Stomach (tissue), 9 donors: Measurements from ENCODE around the gene GABRR2. TPM values are rescaled to one million over a fixed set of nuclear protein-coding genes. Genes with fewer than 3 reads are reported as not detected.
A peak's percentile ranks its signal among the peaks of the same experiment; 100 is the strongest.

ENCODE experiments used
- DNase-seq, 2 donors: peaks; one replicate each; pipeline versions ENCODE4 v3.0.0 to v3.0.0-alpha.2; 2013 to 2019
- H3K27ac ChIP-seq, 5 donors: fragments of 200-600 bp in 4 of 5; sonication (generic) in 4 of 5; one replicate each; pipeline ENCODE4 v1.5.1; 2013 to 2019; ENCODE audit warnings: mild to moderate bottlenecking in 1 of 5, moderate library complexity in 1 of 5
- H3K27me3 ChIP-seq, 3 donors: fragments of 200-600 bp; sonication (generic); one replicate each; pipeline ENCODE4 v1.5.1; 2017 to 2019; ENCODE audit warnings: mixed run types in 1 of 3
- H3K36me3 ChIP-seq, 4 donors: fragments of 200-600 bp; sonication (generic); 1 replicate in 3 of 4; 2 replicates in 1 of 4; pipeline ENCODE4 v1.5.1; 2016 to 2019
- H3K4me1 ChIP-seq, 4 donors: fragments of 200-600 bp; sonication (generic); one replicate each; pipeline ENCODE4 v1.5.1; 2016 to 2019
- H3K4me3 ChIP-seq, 4 donors: fragments of 200-600 bp; sonication (generic) in 3 of 4; one replicate each; pipeline ENCODE4 v1.5.1; 2016 to 2019; ENCODE audit warnings: mild to moderate bottlenecking in 1 of 4
- H3K9me3 ChIP-seq, 4 donors: fragments of 200-600 bp; sonication (generic); one replicate each; pipeline ENCODE4 v1.5.1; 2016 to 2019
- EP300 ChIP-seq: sonication (generic); formaldehyde crosslinking; IDR thresholded peaks from one replicate; pipeline ENCODE4 v1.6.1; 2017; ENCODE audit warnings: antibody characterized with exemption
- POLR2A ChIP-seq, 4 donors: fragments of 450-650 bp; IDR thresholded peaks; one replicate each; pipeline ENCODE4 v1.6.1; 2016; ENCODE audit warnings: antibody characterized with exemption in 4 of 4, control low read depth in 2 of 4, mild to moderate bottlenecking in 1 of 4, moderate library complexity in 1 of 4
- POLR2AphosphoS5 ChIP-seq, 3 donors: sonication (generic); formaldehyde crosslinking; IDR thresholded peaks; one replicate each; pipeline ENCODE4 v1.6.1; 2016; ENCODE audit warnings: antibody characterized with exemption in 3 of 3
- WGBS, 5 donors: extraction: QIAGEN DNeasy Blood & Tissue Kit in 3 of 5; methylation state at CpG; one replicate each; pipeline versions ENCODE4 v1.1.5 to v1.1.7; 2013 to 2018; 5-methylcytosine and 5-hydroxymethylcytosine counted together
- intact Hi-C: fragments of 100-400 bp; cut with DNase I; formaldehyde crosslinking; loops from one replicate; pipeline ENCODE4 v1.15.1; 2023; ENCODE audit warnings: low total_unique reads
- polyA plus RNA-seq, 3 donors: library from polyadenylated mRNA; stranded (reverse); fragments of 200-250 nt; gene quantifications; one replicate each; pipeline ENCODE4 v1.2.3, GENCODE V29; 2013
- total RNA-seq, 5 donors: library from RNA; depleted of rRNA; stranded (reverse); fragments of >200 nt; gene quantifications; one replicate each; pipeline versions ENCODE4 v1.1.0 to v1.2.3, GENCODE V29; 2014 to 2016
- TF ChIP-seq, protein P1 (sequence below), 7 experiments: fragments of 450-650 bp in 4 of 7; fragments of 200-600 bp in 3 of 7; sonication (generic) in 3 of 7; IDR thresholded peaks; one replicate each; pipeline ENCODE4 v1.5.1; 2016 to 2019; ENCODE audit warnings: antibody characterized with exemption in 7 of 7, control low read depth in 2 of 7, mild to moderate bottlenecking in 1 of 7
- donor health status: healthy with polysubstance abuse.
- donor health status: Bipolar disorder and iron deficiency.
- donor health status: healthy.

The GABRR2 gene
- total and polyA plus RNA-seq, 8 donors: 0.15 to 7.6 (median 0.73) TPM; not detected in 5

DNA sequence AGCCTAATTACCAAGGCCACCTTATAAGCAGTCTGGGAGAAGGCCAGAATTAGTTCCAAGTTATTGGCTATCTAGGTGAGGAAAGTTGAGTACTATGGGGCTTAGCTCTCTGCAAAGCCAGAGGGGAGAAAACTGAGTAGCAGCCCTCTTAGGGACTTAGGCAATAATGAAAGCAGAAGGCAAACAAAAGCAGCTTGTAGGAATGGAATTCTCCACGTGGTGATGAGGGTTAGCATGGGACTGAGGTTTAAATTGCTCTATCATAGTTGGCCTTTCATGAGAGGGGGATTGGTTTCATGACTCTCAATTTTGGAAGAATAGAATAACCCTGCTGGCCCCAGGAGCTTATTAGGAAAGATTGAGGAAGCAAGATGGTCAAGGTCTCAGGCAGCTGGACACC lies 44.5 kb upstream of the GABRR2 start:
- Histone ChIP-seq H3K4me3 (no peak overlapping the region), H3K27me3 (no peaks in the 10 kb centered on the region), H3K4me1 (peaks cover 0 to 5% (median 0%) of the 10 kb centered on the region in 4 donors), H3K27ac (no peak overlapping the region), H3K36me3 (no peaks in the 10 kb centered on the region), H3K9me3 (no peaks in the 10 kb centered on the region)
- DNase-seq: no peak
- WGBS, 5 donors: 11 to 33% (median 17%) methylated on average over 1 of the region's 1 CpG
- intact Hi-C loops: no loop called here
- no peak for TF ChIP-seq POLR2AphosphoS5 (IDR thresholded peaks at IDR 0.05)
- no peak for TF ChIP-seq EP300
- TF ChIP-seq POLR2A (IDR thresholded peaks at IDR 0.05): no peak
- TF ChIP-seq, protein P1, sequence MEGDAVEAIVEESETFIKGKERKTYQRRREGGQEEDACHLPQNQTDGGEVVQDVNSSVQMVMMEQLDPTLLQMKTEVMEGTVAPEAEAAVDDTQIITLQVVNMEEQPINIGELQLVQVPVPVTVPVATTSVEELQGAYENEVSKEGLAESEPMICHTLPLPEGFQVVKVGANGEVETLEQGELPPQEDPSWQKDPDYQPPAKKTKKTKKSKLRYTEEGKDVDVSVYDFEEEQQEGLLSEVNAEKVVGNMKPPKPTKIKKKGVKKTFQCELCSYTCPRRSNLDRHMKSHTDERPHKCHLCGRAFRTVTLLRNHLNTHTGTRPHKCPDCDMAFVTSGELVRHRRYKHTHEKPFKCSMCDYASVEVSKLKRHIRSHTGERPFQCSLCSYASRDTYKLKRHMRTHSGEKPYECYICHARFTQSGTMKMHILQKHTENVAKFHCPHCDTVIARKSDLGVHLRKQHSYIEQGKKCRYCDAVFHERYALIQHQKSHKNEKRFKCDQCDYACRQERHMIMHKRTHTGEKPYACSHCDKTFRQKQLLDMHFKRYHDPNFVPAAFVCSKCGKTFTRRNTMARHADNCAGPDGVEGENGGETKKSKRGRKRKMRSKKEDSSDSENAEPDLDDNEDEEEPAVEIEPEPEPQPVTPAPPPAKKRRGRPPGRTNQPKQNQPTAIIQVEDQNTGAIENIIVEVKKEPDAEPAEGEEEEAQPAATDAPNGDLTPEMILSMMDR (IDR thresholded peaks at IDR 0.05): no peak

DNA sequence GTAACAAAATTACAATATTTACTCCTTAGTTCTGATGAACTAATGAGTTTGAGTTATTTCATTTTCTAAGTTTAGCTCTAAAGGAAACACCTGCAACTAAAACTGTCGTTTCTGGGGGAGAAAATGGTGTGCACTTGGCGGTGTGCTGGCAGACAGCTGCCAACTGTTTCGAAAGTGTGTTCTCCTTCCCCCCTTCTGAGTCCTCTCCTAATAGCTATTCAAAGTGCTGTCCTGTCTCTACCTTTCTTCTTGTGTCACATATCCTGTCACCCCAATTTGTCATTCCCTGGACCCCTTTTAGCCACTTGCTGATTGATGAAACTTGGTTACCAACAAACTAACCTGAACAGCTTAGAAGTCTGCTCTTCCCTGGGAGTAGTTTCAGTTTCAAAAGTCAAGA lies 42.3 kb upstream of the GABRR2 start:
- H3K4me3 ChIP-seq: no peak overlapping the region
- peaks cover 0 to 15% (median 10%) of the 10 kb centered on the region in 4 donors for H3K4me1 ChIP-seq
- DNase-seq: peak in 1 of 2 donors; percentile 30
- H3K9me3 ChIP-seq: no peaks in the 10 kb centered on the region
- 47 to 67% (median 51%) methylated on average over 3 of the region's 3 CpGs for WGBS, 5 donors
- no peaks in the 10 kb centered on the region for H3K27me3 ChIP-seq
- TF ChIP-seq, protein P1 (IDR thresholded peaks at IDR 0.05): no peak
- no peak for TF ChIP-seq EP300
- TF ChIP-seq POLR2AphosphoS5 (IDR thresholded peaks at IDR 0.05): no peak
- no peak for TF ChIP-seq POLR2A (IDR thresholded peaks at IDR 0.05)
- peak overlapping the region in 1 of 5 donors; percentile 44 for H3K27ac ChIP-seq
- intact Hi-C loops: no loop called here
- H3K36me3 ChIP-seq: no peaks in the 10 kb centered on the region

DNA sequence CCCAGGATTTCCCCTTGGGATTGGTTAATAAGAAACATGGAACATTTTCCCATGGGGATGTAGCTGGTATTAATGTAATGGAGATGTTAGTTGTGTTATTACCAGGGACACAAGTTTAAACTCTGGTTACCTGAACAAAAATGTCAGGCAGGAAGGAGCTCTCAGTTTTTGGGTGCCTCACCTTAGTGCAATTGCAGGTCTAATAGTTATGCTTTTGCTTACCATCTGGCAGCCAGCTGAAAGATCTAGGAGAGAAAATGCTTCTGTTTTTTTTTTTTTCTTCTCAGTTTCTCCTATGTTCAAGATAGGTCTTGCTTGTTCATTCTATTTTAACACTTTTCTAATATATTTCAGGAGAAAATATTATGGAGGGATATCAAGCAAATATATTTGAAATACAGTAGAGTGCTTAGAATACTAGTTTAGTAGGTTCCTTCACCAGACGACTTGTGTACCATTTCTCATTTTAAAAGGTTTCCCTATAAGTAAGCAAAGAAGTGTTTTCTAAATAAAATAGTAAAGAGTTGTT lies 41.6 kb upstream of the GABRR2 start:
- TF ChIP-seq EP300: no peak
- TF ChIP-seq, protein P1 (IDR thresholded peaks at IDR 0.05): no peak
- TF ChIP-seq POLR2A (IDR thresholded peaks at IDR 0.05): no peak
- no peak for TF ChIP-seq POLR2AphosphoS5 (IDR thresholded peaks at IDR 0.05)
- intact Hi-C loops: no loop called here
- peaks cover 0 to 15% (median 10%) of the 10 kb centered on the region in 4 donors for H3K4me1 ChIP-seq
- H3K27me3 ChIP-seq: no peaks in the 10 kb centered on the region
- H3K4me3 ChIP-seq: no peak overlapping the region
- WGBS, 5 donors: 35 to 56% (median 41%) methylated on average over 1 of the region's 1 CpG
- H3K9me3 ChIP-seq: no peaks in the 10 kb centered on the region
- H3K36me3 ChIP-seq: no peaks in the 10 kb centered on the region
- no peak for DNase-seq
- H3K27ac ChIP-seq: peak overlapping the region in 1 of 5 donors; percentile 44

DNA sequence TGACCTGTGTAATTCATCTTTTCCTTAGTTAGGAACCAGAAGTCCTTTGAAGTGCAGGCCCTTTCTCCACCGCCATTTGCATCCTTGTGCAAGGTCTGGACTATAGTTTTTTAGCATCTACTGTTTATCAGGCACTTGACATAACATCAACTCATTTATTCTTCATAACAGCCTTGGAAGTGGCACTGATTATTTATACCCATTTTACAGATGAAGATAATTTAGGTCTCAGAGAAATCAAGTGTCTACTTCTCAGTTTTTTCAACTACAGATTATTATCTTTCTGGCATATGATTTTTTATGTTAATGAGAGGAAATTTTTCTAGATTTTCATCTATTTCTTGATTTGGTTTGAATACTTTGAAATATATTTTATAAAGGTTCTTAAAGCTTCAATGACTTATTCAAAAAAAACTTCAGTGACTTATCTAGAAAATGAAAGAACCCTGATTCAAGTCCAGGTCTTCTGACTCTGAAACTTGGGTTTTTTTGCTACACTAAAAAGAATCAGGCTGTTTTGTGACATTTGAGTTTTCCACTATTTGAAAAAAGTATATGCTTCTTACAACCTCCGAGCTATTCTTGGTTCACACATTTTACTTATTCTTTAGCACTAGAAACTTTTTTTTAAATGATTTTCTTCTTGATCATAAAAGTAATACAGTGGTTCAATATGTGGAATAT lies 40.6 kb upstream of the GABRR2 start:
- no peak overlapping the region for H3K4me3 ChIP-seq
- H3K4me1 ChIP-seq: peaks cover 0 to 25% (median 19%) of the 10 kb centered on the region in 4 donors
- H3K36me3 ChIP-seq: no peaks in the 10 kb centered on the region
- no peaks in the 10 kb centered on the region for H3K27me3 ChIP-seq
- 84 to 93% (median 90%) methylated on average over 2 of the region's 2 CpGs for WGBS, 5 donors
- no peaks in the 10 kb centered on the region for H3K9me3 ChIP-seq
- no peak for DNase-seq
- TF ChIP-seq EP300 (no peak), POLR2AphosphoS5 (IDR thresholded peaks at IDR 0.05) (no peak), POLR2A (IDR thresholded peaks at IDR 0.05) (no peak)
- TF ChIP-seq, protein P1 (IDR thresholded peaks at IDR 0.05): no peak
- H3K27ac ChIP-seq: peak overlapping the region in 1 of 5 donors; percentile 16
- intact Hi-C loops: no loop called here
